ENCODE results near the gene UCHL1.

The UCHL1 gene

GRCh38 chr4:41236032-41236431, 20.7 kb upstream of the UCHL1 start:
- TF ChIP-seq POLR2AphosphoS5 (IDR thresholded peaks at IDR 0.05; ENCODE audit: low read depth, low read length) (no peak), REST (IDR thresholded peaks at IDR 0.05; ENCODE audit: insufficient read depth in 1 of 2, low read depth in 2 of 2, low read length in 2 of 2) (no peak), TAF1 (IDR thresholded peaks at IDR 0.05; ENCODE audit: borderline replicate concordance, insufficient read depth, low read length) (no peak), SIN3A (IDR thresholded peaks at IDR 0.05; ENCODE audit: borderline replicate concordance, insufficient read depth, low read length) (no peak), FOXP2 (optimal IDR thresholded peaks at IDR 0.05; ENCODE audit: borderline replicate concordance, extremely low read depth, extremely low read length, insufficient read depth) (no peak)

- TF ChIP-seq POLR2AphosphoS5 (IDR thresholded peaks at IDR 0.05; ENCODE audit: low read depth, low read length) (no peak), SIN3A (IDR thresholded peaks at IDR 0.05; ENCODE audit: borderline replicate concordance, insufficient read depth, low read length) (no peak), TAF1 (IDR thresholded peaks at IDR 0.05; ENCODE audit: borderline replicate concordance, insufficient read depth, low read length) (no peak), REST (IDR thresholded peaks at IDR 0.05; ENCODE audit: insufficient read depth in 1 of 2, low read depth in 2 of 2, low read length in 2 of 2) (no peak), FOXP2 (optimal IDR thresholded peaks at IDR 0.05; ENCODE audit: borderline replicate concordance, extremely low read depth, extremely low read length, insufficient read depth) (no peak)
Measured at GRCh38 chr4:41236508-41236907, 20.2 kb upstream of the UCHL1 start.

GRCh38 chr4:41241919-41242318, 14.8 kb upstream of the UCHL1 start:
- TF ChIP-seq POLR2AphosphoS5 (IDR thresholded peaks at IDR 0.05; ENCODE audit: low read depth, low read length) (no peak), TAF1 (IDR thresholded peaks at IDR 0.05; ENCODE audit: borderline replicate concordance, insufficient read depth, low read length) (no peak), SIN3A (IDR thresholded peaks at IDR 0.05; ENCODE audit: borderline replicate concordance, insufficient read depth, low read length) (no peak), REST (IDR thresholded peaks at IDR 0.05; ENCODE audit: insufficient read depth in 1 of 2, low read depth in 2 of 2, low read length in 2 of 2) (no peak), FOXP2 (optimal IDR thresholded peaks at IDR 0.05; ENCODE audit: borderline replicate concordance, extremely low read depth, extremely low read length, insufficient read depth) (no peak)

GRCh38 chr4:41245983-41246382, 10.7 kb upstream of the UCHL1 start:
- no peak for TF ChIP-seq TAF1 (IDR thresholded peaks at IDR 0.05; ENCODE audit: borderline replicate concordance, insufficient read depth, low read length)
- TF ChIP-seq REST (IDR thresholded peaks at IDR 0.05; ENCODE audit: insufficient read depth in 1 of 2, low read depth in 2 of 2, low read length in 2 of 2) = no peak

GRCh38 chr4:41256131-41256739, 493 bp upstream of the UCHL1 start:
- no peak for TF ChIP-seq REST (IDR thresholded peaks at IDR 0.05; ENCODE audit: insufficient read depth in 1 of 2, low read depth in 2 of 2, low read length in 2 of 2)
- no peak for TF ChIP-seq FOXP2 (optimal IDR thresholded peaks at IDR 0.05; ENCODE audit: borderline replicate concordance, extremely low read depth, extremely low read length, insufficient read depth)
- no peak for TF ChIP-seq TAF1 (IDR thresholded peaks at IDR 0.05; ENCODE audit: borderline replicate concordance, insufficient read depth, low read length)
- TF ChIP-seq SIN3A (IDR thresholded peaks at IDR 0.05; ENCODE audit: borderline replicate concordance, insufficient read depth, low read length) = no peak
- no peak for TF ChIP-seq POLR2AphosphoS5 (IDR thresholded peaks at IDR 0.05; ENCODE audit: low read depth, low read length)

Data from PFSK-1 (cell line).